ENCODE data around the gene FOXN3. TPM values are rescaled to one million over a fixed set of nuclear protein-coding genes. Genes with fewer than 3 reads are reported as not detected.
A peak's percentile ranks its signal among the peaks of the same experiment; 100 is the strongest.

The FOXN3 gene
- total RNA-seq, 1 experiment from 2014 or later: 8.8 TPM

DNA sequence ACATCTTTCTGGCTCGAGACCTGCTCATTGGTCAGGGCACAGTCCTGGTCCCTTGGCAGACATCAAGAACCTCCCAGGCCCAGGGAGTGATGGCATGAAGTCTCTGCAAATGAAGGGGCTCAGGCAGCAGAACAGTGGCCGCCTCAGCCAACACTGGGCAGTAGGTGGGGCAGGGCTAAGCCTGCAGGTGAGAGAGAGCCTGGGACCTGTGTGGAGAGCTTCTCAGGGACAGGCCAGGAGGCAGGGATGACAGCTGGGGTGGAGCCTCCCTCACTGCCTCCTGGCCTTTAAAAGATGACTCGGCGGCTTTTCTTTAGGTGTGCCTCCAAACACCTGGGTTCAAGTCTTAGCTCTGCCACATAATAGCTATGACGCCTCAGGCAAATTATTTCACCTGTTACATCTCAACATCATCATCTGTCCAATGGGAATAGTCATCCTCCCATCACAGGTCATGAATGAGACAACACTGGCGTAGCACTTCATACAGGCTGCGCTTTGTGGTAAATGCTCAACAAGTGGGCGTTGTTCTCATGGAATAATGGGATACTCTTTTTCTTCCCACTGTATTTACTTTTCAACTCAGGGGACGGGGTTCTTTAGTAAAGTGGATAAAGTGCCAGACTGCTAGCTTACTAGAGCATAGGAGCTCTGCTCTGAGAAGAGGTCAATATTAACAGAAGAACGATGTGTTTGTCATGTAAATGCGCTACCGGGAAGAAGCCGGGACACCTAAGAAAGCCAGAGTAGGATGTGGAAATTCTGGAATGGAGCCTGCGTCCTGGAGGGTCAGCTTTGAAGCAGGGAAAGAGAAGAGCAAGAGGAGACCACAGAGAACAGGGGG is 277.4 kb downstream of the FOXN3 start:
- Histone ChIP-seq H3K4me1 (ENCODE audit: control insufficient read depth, insufficient read depth, low read length) (no peaks in the 10 kb centered on the region), H3K36me3 (ENCODE audit: control insufficient read depth, insufficient read depth, low read length) (no peaks in the 10 kb centered on the region), H3K9me3 (ENCODE audit: control insufficient read depth, insufficient read depth, low read depth, low read length) (no peaks in the 10 kb centered on the region), H3K27ac (ENCODE audit: low read length) (no peak overlapping the region), H3K4me3 (ENCODE audit: low read depth in 2 of 2, low read length in 2 of 2) (no peak overlapping the region), H3K27me3 (ENCODE audit: control insufficient read depth, insufficient read depth, low read length) (no peaks in the 10 kb centered on the region)
- in situ Hi-C loops (cut with HindIII; ENCODE audit: low pct_unique_long_range_greater_than_20kb, low sequenced_read_pairs) (no loop called here), intact Hi-C loops (cut with micrococcal nuclease; ENCODE audit: unreplicated experiment) (loop anchor here (10.0 kb wide), 1 partner anchor 195 kb away; no protein-coding TSS in a partner anchor)
- no TSS peak for BruUV-seq (replicated peaks)
- no peak for DNase-seq (ENCODE audit: low read depth, low spot score)
- ChIA-PET CTCF (no interaction called here), POLR2A (no interaction called here)
- no peak for ATAC-seq
- TF ChIP-seq, protein P1, sequence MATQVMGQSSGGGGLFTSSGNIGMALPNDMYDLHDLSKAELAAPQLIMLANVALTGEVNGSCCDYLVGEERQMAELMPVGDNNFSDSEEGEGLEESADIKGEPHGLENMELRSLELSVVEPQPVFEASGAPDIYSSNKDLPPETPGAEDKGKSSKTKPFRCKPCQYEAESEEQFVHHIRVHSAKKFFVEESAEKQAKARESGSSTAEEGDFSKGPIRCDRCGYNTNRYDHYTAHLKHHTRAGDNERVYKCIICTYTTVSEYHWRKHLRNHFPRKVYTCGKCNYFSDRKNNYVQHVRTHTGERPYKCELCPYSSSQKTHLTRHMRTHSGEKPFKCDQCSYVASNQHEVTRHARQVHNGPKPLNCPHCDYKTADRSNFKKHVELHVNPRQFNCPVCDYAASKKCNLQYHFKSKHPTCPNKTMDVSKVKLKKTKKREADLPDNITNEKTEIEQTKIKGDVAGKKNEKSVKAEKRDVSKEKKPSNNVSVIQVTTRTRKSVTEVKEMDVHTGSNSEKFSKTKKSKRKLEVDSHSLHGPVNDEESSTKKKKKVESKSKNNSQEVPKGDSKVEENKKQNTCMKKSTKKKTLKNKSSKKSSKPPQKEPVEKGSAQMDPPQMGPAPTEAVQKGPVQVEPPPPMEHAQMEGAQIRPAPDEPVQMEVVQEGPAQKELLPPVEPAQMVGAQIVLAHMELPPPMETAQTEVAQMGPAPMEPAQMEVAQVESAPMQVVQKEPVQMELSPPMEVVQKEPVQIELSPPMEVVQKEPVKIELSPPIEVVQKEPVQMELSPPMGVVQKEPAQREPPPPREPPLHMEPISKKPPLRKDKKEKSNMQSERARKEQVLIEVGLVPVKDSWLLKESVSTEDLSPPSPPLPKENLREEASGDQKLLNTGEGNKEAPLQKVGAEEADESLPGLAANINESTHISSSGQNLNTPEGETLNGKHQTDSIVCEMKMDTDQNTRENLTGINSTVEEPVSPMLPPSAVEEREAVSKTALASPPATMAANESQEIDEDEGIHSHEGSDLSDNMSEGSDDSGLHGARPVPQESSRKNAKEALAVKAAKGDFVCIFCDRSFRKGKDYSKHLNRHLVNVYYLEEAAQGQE (IDR thresholded peaks at IDR 0.05; ENCODE audit: insufficient read depth in 1 of 2, low read depth in 2 of 2, low read length in 1 of 2): no peak
- TF ChIP-seq TCF7L2 (IDR thresholded peaks at IDR 0.05; ENCODE audit: low read depth, low read length) (no peak), POLR2AphosphoS5 (IDR thresholded peaks at IDR 0.05; ENCODE audit: low read depth, low read length) (no peak), SIN3A (IDR thresholded peaks at IDR 0.05; ENCODE audit: borderline replicate concordance, insufficient read depth, low read depth, low read length) (no peak)
- TF ChIP-seq, protein P2, sequence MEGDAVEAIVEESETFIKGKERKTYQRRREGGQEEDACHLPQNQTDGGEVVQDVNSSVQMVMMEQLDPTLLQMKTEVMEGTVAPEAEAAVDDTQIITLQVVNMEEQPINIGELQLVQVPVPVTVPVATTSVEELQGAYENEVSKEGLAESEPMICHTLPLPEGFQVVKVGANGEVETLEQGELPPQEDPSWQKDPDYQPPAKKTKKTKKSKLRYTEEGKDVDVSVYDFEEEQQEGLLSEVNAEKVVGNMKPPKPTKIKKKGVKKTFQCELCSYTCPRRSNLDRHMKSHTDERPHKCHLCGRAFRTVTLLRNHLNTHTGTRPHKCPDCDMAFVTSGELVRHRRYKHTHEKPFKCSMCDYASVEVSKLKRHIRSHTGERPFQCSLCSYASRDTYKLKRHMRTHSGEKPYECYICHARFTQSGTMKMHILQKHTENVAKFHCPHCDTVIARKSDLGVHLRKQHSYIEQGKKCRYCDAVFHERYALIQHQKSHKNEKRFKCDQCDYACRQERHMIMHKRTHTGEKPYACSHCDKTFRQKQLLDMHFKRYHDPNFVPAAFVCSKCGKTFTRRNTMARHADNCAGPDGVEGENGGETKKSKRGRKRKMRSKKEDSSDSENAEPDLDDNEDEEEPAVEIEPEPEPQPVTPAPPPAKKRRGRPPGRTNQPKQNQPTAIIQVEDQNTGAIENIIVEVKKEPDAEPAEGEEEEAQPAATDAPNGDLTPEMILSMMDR (IDR thresholded peaks at IDR 0.05): no peak

DNA sequence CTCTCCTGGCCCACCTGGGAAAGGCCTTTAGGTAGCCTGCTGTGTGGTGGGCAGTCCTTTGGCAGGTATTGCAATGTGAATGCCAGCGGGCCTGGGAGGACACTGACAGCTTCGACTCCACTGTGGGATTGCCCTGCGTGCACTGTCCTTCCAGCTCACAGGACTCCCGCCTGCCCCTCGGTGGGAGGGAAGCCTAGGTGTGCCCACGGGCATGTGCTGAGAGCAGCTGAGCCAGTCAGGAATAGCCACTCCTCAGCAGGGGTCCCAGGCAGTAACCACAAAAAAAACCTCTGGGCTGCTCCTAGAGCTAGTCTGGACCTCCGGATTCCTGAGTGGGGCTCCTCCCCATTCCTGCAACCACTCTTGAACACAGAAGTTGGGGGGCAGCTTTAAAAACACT is 278.2 kb downstream of the FOXN3 start:
- H3K27me3 ChIP-seq (ENCODE audit: control insufficient read depth, insufficient read depth, low read length): no peaks in the 10 kb centered on the region
- in situ Hi-C loops (cut with HindIII; ENCODE audit: low pct_unique_long_range_greater_than_20kb, low sequenced_read_pairs) (no loop called here), intact Hi-C loops (cut with micrococcal nuclease; ENCODE audit: unreplicated experiment) (no loop called here)
- no peak for DNase-seq (ENCODE audit: low read depth, low spot score)
- TF ChIP-seq SIN3A (IDR thresholded peaks at IDR 0.05; ENCODE audit: borderline replicate concordance, insufficient read depth, low read depth, low read length): no peak
- no peak for ATAC-seq
- no TSS peak for BruUV-seq (replicated peaks)
- H3K36me3 ChIP-seq (ENCODE audit: control insufficient read depth, insufficient read depth, low read length): no peaks in the 10 kb centered on the region
- H3K9me3 ChIP-seq (ENCODE audit: control insufficient read depth, insufficient read depth, low read depth, low read length): no peaks in the 10 kb centered on the region
- POLR2A ChIA-PET: no interaction called here
- CTCF ChIA-PET: no interaction called here
- H3K27ac ChIP-seq (ENCODE audit: low read length): no peak overlapping the region
- H3K4me3 ChIP-seq (ENCODE audit: low read depth in 2 of 2, low read length in 2 of 2): no peak overlapping the region
- no peaks in the 10 kb centered on the region for H3K4me1 ChIP-seq (ENCODE audit: control insufficient read depth, insufficient read depth, low read length)

DNA sequence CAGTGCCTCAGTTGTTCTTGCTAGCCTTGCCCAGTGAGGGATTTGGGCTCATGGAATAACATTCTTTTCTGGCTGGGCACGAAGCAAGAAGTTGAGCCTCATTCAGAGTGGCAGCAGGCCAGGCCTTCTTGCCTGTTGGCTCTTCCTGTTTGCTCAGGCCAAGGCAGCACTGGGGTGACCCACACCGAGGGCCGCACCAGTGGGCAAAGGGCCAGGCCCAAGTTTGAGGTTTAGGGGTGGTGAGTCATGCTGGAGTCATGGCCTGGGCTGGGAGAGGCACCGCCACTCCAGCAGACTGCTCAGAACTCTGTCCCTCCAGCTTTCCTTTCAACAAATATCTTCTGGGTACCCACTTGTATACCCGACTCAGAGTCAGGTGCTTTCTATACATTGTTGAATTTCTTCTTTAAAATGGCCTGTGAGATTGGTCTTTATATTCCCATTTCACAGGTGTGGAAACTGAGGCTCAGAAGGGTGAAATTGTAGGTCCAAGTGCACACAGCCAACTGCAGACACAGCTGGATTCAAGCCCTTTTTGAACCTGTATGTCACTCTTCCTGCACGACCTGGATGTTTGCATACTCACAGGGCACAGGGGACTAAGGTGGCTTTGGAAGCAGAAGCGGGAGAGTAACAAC is 279.4 kb downstream of the FOXN3 start:
- CTCF ChIA-PET: no interaction called here

More for the DNA sequence above, 279.4 kb downstream of the FOXN3 start:
- Histone ChIP-seq H3K27me3 (ENCODE audit: control insufficient read depth, insufficient read depth, low read length) (no peaks in the 10 kb centered on the region), H3K9me3 (ENCODE audit: control insufficient read depth, insufficient read depth, low read depth, low read length) (no peaks in the 10 kb centered on the region), H3K4me3 (ENCODE audit: low read depth in 2 of 2, low read length in 2 of 2) (no peak overlapping the region), H3K27ac (ENCODE audit: low read length) (no peak overlapping the region), H3K36me3 (ENCODE audit: control insufficient read depth, insufficient read depth, low read length) (no peaks in the 10 kb centered on the region), H3K4me1 (ENCODE audit: control insufficient read depth, insufficient read depth, low read length) (no peaks in the 10 kb centered on the region)
- no TSS peak for BruUV-seq (replicated peaks)
- intact Hi-C loops (cut with micrococcal nuclease; ENCODE audit: unreplicated experiment) (no loop called here), in situ Hi-C loops (cut with HindIII; ENCODE audit: low pct_unique_long_range_greater_than_20kb, low sequenced_read_pairs) (no loop called here)
- ATAC-seq (peak; percentile 91), DNase-seq (ENCODE audit: low read depth, low spot score) (peak; percentile 47)
- POLR2A ChIA-PET: no interaction called here
- TF ChIP-seq, protein P1 (IDR thresholded peaks at IDR 0.05; ENCODE audit: insufficient read depth in 1 of 2, low read depth in 2 of 2, low read length in 1 of 2): no peak
- TF ChIP-seq, protein P2 (IDR thresholded peaks at IDR 0.05): no peak
- TF ChIP-seq SIN3A (IDR thresholded peaks at IDR 0.05; ENCODE audit: borderline replicate concordance, insufficient read depth, low read depth, low read length) (no peak), POLR2AphosphoS5 (IDR thresholded peaks at IDR 0.05; ENCODE audit: low read depth, low read length) (no peak), TCF7L2 (IDR thresholded peaks at IDR 0.05; ENCODE audit: low read depth, low read length) (no peak)
